GM21723 (cell line): ENCODE data around the gene PDS5B.

Source experiments
- ATAC-seq: cut with Tn5 transposase; IDR thresholded peaks from one replicate; pipeline ENCODE4 v1.9.1; 2021; ENCODE audit warnings: mild to moderate bottlenecking, moderate library complexity; ENCODE audit not compliant: unreplicated experiment

Gene PDS5B

GRCh38 chr13:32761472-32761871 lies 175.2 kb downstream of the PDS5B start:
- no peak for ATAC-seq

DNA sequence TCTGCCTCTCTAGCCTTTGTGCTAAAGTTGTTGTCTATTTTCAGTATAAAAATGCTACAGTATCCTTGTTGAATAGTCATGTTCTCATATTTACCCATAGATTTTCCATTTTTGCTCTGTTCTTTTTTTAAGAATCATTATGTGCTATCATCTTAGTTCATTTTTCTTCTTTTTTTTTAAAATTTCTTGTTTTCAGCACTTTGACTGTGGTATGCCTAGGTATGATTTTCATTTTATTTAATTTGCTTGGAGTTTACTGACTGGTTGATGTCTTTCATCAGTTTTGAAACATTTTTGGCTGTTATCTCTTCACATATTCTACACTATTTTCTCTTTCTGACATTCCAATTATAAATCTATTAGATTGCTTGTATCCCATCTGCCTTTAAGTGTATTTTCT lies 192.9 kb downstream of the PDS5B start:
- ATAC-seq = no peak

DNA sequence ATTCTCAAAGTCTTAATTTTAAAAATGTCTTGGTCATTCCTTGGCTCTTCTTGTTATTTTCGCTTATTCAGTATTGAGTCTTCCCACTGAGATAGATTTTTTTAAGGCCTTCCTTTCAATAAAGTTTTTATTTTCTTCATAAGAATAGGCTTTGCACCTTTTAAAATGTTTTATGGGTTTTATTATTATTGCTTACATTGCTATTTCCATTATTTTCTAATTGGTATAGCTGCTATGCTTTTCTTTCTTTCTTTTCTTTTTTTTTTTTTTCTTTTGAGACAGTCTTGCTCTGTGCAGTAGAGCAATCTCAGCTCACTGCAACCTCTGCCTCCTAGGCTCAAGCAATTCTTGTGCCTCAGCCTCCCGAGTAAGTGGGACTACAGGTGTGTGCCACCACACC lies 195.7 kb downstream of the PDS5B start:
- ATAC-seq = no peak

- no peak for ATAC-seq
These were observed 196.8 kb downstream of the PDS5B start for GRCh38 chr13:32783067-32783466.

DNA sequence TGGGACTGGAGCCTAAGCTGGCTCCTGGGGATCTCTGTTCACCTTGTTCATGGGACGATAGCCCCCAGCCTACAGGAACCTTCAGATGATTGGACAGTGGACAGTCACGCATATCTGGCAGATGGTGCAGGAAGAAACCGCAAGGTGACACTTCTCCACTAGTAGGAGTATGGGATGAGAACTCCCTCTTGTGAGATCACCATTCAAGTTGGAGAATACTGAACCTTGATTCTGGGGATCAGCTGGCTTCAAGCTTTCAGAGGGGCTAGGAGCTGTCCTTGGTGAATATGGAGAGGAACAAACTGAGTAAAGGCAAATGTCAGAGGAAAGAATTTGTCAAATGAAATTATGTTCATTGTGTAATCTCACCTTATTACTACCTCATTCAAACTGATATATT lies 204.5 kb downstream of the PDS5B start:
- no peak for ATAC-seq

- ATAC-seq = peak; percentile 85
These were observed 205.4 kb downstream of the PDS5B start for GRCh38 chr13:32791545-32792172.

GRCh38 chr13:32796754-32797153 lies 210.5 kb downstream of the PDS5B start:
- no peak for ATAC-seq

DNA sequence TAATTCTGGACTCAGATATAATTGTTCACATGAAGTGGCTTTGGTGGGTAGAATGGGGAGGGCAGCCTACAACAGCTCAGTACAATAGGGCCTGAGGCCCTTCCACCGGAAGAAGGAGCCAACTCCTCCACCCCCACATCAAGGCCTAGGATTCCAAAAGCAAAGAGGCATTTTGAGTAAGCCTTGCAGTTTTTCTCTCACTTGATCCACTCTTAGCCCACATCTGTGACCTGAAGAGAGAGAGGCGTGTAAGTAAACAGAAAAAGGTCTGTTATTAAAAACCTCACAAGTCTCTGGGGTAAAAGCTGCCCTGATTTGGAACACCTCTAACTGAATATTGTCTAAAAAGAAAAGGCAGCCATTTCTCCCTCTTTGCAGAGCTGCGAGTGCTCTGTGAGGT lies 215.9 kb downstream of the PDS5B start:
- no peak for ATAC-seq

DNA sequence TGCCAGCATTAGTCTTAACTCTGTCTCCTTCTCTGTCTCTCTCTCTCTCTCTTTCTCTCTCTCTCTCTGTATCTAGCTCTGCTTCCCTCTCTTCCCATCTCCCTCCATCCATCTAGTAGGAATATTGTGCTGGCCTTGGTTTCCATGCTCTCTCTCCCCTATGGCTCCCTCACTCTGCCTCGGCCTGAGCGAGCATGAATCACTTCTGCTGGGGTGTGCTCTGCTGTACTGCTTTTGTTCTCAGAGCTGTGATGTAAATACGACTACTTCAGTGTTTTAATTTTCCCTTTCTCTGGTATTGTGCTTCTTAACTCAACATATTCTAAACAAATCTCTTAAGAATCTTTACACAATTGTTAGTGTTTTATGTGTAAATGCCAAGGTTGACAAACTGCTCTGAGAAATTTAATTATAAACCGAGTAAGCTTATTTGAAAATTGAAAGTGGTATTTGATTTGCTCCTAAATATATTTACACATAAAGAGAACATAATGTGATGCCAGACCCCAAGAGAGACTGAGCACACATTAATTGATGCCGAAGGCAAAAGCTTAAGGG lies 218.5 kb downstream of the PDS5B start:
- no peak for ATAC-seq

DNA sequence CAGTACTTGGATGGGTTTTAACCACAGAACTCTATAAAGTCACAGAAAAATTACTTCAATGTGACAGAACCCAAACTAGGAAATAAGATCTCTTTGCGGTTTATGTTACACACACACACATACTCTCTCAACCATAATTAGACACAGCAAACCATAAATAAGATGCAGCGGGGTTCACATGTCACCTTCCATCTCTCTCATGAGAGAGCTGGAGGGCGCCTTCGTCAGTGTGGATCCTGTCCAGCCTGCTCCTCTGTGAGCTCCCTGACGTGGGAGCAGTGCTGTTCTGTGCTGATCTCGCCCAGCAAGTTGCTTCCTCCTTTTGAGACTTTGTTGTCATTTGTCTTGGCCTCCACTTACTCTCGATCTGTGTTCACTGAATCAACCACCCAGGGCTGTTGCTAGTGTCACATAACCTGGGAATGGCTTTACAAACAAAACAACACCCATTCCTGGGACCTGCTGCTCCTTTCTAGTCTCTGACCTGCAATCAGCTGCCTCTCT lies 225.1 kb downstream of the PDS5B start:
- peak; percentile 88 for ATAC-seq

GRCh38 chr13:32821149-32821688 lies 235.0 kb downstream of the PDS5B start:
- ATAC-seq = no peak

DNA sequence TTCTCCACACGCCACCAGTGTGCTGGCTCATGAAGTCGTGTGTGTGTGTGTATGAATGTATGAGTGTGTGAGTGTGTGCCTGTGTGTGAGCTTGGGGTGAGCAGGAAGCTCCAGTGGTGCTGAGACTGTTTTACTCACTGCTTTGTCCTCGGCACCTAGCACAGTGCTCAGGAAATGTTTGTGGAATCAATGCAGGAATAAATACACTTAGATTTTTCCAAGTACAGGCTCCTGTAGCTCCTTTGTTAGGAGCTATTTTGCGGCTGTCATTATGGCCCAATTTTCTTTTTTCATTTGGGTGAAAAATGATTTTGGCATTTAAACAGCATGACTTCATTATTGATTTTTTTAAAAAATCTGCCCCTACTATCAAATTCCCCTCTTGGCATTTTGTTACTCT lies 236.5 kb downstream of the PDS5B start:
- no peak for ATAC-seq

GRCh38 chr13:32823597-32823996 lies 237.3 kb downstream of the PDS5B start:
- ATAC-seq = no peak

DNA sequence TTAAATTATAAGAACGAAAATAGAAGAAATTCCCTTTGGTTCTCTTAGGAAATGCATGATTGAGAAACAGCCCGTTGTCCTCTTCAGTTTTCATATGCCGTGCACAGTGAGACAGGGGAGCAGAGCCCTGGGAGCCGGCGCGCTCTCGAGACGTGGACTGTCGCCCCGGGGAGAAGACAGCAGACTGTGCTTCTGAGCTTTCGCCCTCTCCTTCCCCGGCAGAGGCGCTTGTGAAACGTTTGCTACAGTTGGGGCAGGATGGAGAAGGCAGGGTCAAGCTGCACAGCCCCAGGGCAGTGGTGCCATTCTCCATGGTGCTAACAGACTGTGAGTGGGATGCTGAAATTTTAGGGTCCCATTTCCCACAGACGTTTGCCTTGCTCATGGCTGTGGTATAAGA lies 237.8 kb downstream of the PDS5B start:
- ATAC-seq = no peak

GRCh38 chr13:32824675-32825074 lies 238.4 kb downstream of the PDS5B start:
- ATAC-seq = no peak

DNA sequence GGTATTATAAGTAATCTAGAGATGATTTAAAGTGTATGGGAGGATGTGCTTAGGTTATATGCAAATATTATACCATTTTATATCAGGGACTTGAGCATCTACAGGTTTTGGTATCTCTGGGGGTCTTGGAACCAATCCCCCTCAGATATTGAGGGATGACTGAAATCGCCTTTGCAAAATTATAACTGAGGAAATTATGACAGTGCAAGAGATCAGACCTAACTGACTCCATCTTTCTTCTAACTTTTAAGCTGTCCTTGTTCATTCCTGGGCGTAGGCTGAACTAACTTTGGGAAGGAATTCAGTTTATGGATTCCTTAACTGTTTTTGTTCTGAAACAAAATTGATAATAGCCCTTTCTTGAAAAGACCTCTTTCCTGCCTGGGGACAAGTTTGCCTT lies 239.2 kb downstream of the PDS5B start:
- ATAC-seq = no peak

DNA sequence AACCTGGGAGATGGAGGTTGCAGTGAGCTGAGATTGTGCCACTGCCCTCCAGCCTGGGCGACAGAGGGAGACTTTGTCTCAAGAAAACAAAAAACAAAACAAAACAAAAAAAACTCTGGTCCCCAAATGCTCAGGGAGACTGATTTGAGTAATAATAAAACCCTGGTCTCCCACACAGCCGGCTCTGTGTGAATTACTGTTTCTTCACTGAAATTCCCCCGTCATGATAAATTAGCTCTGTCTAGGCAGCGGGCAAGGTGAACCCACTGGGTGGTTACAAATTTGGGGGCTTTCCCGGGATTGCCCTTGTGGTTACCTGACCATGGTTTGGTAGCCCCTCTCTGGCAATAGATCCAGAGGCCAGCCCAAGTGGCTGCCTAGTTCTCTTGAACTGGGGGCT lies 240.1 kb downstream of the PDS5B start:
- ATAC-seq = peak; percentile 66
